ENCODE results near the gene GLG1. TPM values are rescaled to one million over a fixed set of nuclear protein-coding genes. Genes with fewer than 3 reads are reported as not detected.
"Not testable (repeated sequence)": the region's sequence is repeated elsewhere in the genome, so short reads cannot be mapped to it uniquely, and the experiment has no call there.

The GLG1 gene
- total RNA-seq, 1 experiment from 2014 or later = 117 TPM

DNA sequence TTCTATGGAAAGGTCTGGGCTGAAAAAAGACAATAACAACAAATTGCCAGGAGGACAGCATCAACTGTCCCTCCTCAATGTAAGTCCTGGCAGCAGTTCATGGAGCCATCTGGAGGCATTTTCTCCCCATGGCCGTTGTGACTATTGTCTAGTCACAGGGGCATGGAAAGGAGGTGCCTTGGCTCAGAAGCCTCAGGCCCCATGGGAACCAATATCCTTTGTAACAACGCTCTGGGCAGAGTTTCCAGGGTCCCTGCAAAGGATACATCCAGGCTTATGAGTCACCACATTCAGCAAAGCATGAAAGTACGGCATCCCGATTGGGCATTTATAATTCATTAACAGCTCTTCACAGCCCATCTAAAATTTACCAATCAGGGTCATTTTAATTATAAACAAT is 85.2 kb downstream of the GLG1 start:
- no peak overlapping the region for H3K27ac ChIP-seq
- no peaks in the 10 kb centered on the region; the same call in 1 of the 2 replicates for H3K79me2 ChIP-seq (ENCODE audit: low read depth)
- no TSS peak for BruUV-seq (replicated peaks)
- no peaks in the 10 kb centered on the region for H3F3A ChIP-seq (ENCODE audit: insufficient read depth, low read depth)
- 0 out of 2 replicates have a peak, but pooled peaks cover 5% of the 10 kb centered on the region for H4K20me1 ChIP-seq (ENCODE audit: insufficient read depth)
- no peak overlapping the region for H2AFZ ChIP-seq
- H3K36me3 ChIP-seq (ENCODE audit: low read depth) = no peaks in the 10 kb centered on the region
- no peaks in the 10 kb centered on the region for H3K9me2 ChIP-seq (ENCODE audit: insufficient read depth)
- no peak overlapping the region for H3K4me3 ChIP-seq
- no peaks in the 10 kb centered on the region for H3K9me3 ChIP-seq (ENCODE audit: insufficient read depth, low read depth)
- CTCF ChIA-PET = no interaction called here
- no peak for DNase-seq
- intact Hi-C loops (cut with micrococcal nuclease; ENCODE audit: unreplicated experiment) = no loop called here
- TF ChIP-seq, protein P1, sequence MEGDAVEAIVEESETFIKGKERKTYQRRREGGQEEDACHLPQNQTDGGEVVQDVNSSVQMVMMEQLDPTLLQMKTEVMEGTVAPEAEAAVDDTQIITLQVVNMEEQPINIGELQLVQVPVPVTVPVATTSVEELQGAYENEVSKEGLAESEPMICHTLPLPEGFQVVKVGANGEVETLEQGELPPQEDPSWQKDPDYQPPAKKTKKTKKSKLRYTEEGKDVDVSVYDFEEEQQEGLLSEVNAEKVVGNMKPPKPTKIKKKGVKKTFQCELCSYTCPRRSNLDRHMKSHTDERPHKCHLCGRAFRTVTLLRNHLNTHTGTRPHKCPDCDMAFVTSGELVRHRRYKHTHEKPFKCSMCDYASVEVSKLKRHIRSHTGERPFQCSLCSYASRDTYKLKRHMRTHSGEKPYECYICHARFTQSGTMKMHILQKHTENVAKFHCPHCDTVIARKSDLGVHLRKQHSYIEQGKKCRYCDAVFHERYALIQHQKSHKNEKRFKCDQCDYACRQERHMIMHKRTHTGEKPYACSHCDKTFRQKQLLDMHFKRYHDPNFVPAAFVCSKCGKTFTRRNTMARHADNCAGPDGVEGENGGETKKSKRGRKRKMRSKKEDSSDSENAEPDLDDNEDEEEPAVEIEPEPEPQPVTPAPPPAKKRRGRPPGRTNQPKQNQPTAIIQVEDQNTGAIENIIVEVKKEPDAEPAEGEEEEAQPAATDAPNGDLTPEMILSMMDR (conservative IDR thresholded peaks at IDR 0.05) = no peak
- TF ChIP-seq EZH2 (IDR thresholded peaks at IDR 0.05; ENCODE audit: low read depth) = no peak
- POLR2A ChIA-PET (ENCODE audit: unreplicated experiment) = no interaction called here
- no peaks in the 10 kb centered on the region for H3K27me3 ChIP-seq (ENCODE audit: insufficient read depth, low read depth)
- H3K4me1 ChIP-seq (replicated peaks; ENCODE audit: insufficient read depth) = no peaks in the 10 kb centered on the region
- no peak overlapping the region for H3K4me2 ChIP-seq

DNA sequence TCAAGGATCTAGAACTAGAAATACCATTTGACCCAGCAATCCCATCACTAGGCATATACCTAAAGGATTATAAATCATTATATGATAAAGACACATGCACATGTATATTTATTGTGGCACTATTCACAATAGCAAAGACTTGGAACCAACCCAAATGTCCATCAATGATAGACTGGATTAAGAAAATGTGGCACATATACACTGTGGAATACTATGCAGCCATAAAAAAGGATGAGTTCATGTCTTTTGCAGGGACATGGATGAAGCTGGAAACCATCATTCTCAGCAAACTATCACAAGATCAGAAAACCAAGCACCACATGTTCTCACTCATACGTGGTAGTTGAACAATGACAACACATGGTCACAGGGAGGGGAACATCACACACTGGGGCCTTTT is 88.0 kb downstream of the GLG1 start:
- POLR2A ChIA-PET (ENCODE audit: unreplicated experiment); H3K27me3 ChIP-seq (ENCODE audit: insufficient read depth, low read depth); H3K9me3 ChIP-seq (ENCODE audit: insufficient read depth, low read depth); H3K27ac ChIP-seq; H3K36me3 ChIP-seq (ENCODE audit: low read depth); H3K4me1 ChIP-seq (replicated peaks; ENCODE audit: insufficient read depth); H3K4me3 ChIP-seq; H3K4me2 ChIP-seq; H2AFZ ChIP-seq; H4K20me1 ChIP-seq (ENCODE audit: insufficient read depth); DNase-seq; CTCF ChIA-PET; H3K79me2 ChIP-seq (ENCODE audit: low read depth); BruUV-seq (replicated peaks); intact Hi-C loops (cut with micrococcal nuclease; ENCODE audit: unreplicated experiment); H3F3A ChIP-seq (ENCODE audit: insufficient read depth, low read depth); H3K9me2 ChIP-seq (ENCODE audit: insufficient read depth): not testable (repeated sequence)

DNA sequence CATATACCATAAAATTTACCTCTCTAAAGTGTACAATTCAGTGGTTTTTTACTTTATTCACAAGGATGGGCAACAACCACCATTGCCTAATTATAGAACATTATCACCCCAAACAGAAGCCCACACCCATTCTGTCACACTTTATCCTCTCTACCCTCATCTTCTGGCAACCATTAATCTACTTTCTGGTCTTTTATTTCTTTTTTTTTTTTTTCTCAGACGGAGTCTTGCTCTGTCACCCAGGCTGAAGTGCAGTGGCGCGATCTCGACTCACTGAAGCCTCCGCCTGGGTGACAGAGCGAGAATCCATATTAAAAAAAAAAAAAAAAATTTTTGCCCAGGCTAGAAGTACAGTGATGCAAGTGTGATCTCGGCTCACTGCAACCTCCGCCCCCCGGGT is 95.0 kb downstream of the GLG1 start:
- no peaks in the 10 kb centered on the region for H3K36me3 ChIP-seq (ENCODE audit: low read depth)
- H3K9me2 ChIP-seq (ENCODE audit: insufficient read depth) = no peaks in the 10 kb centered on the region
- no peaks in the 10 kb centered on the region for H3K4me1 ChIP-seq (replicated peaks; ENCODE audit: insufficient read depth)
- H3K27me3 ChIP-seq (ENCODE audit: insufficient read depth, low read depth) = no peaks in the 10 kb centered on the region
- H2AFZ ChIP-seq = no peak overlapping the region
- no TSS peak for BruUV-seq (replicated peaks)
- no peak for TF ChIP-seq EZH2 (IDR thresholded peaks at IDR 0.05; ENCODE audit: low read depth)
- TF ChIP-seq, protein P1 (conservative IDR thresholded peaks at IDR 0.05) = no peak
- H3K4me3 ChIP-seq = no peak overlapping the region
- no peak overlapping the region for H3K4me2 ChIP-seq
- H3K9me3 ChIP-seq (ENCODE audit: insufficient read depth, low read depth) = no peaks in the 10 kb centered on the region
- ChIA-PET POLR2A (ENCODE audit: unreplicated experiment) (no interaction called here), CTCF (no interaction called here)
- intact Hi-C loops (cut with micrococcal nuclease; ENCODE audit: unreplicated experiment) = no loop called here
- H3K79me2 ChIP-seq (ENCODE audit: low read depth) = 0 out of 2 replicates have a peak, but pooled peaks cover 5% of the 10 kb centered on the region
- H3F3A ChIP-seq (ENCODE audit: insufficient read depth, low read depth) = no peaks in the 10 kb centered on the region; the same call in 1 of the 2 replicates
- H3K27ac ChIP-seq = no peak overlapping the region
- 0 out of 2 replicates have a peak, but pooled peaks cover 6% of the 10 kb centered on the region for H4K20me1 ChIP-seq (ENCODE audit: insufficient read depth)
- DNase-seq = no peak

DNA sequence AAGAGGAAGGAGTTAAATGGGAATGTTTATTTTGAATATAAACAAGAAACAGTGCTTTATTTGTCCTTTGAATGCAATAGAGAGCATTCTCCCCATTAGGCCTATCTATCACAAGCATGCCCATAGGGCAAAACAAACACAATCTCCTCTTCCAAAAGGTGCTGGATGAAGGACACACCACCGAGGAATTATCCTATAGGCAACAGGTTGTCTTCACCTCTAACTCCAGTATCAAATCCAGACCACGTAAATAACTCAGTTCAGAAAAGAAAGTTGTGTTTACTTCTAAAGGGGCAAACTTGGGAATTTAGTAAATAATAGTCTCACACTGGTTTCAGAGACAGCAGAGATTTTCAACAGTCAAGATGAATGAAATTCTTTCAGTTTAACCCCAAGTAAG is 101.9 kb downstream of the GLG1 start:
- H2AFZ ChIP-seq = no peak overlapping the region
- intact Hi-C loops (cut with micrococcal nuclease; ENCODE audit: unreplicated experiment) = no loop called here

More for the DNA sequence above, 101.9 kb downstream of the GLG1 start:
- Histone ChIP-seq H3K4me1 (replicated peaks; ENCODE audit: insufficient read depth) (no peaks in the 10 kb centered on the region), H3K4me3 (no peak overlapping the region), H3K79me2 (ENCODE audit: low read depth) (peaks cover 4% of the 10 kb centered on the region; the same call in 1 of the 2 replicates), H3F3A (ENCODE audit: insufficient read depth, low read depth) (no peaks in the 10 kb centered on the region; the same call in 1 of the 2 replicates), H3K4me2 (no peak overlapping the region), H3K9me2 (ENCODE audit: insufficient read depth) (no peaks in the 10 kb centered on the region), H4K20me1 (ENCODE audit: insufficient read depth) (0 out of 2 replicates have a peak, but pooled peaks cover 9% of the 10 kb centered on the region), H3K27me3 (ENCODE audit: insufficient read depth, low read depth) (no peaks in the 10 kb centered on the region), H3K9me3 (ENCODE audit: insufficient read depth, low read depth) (no peaks in the 10 kb centered on the region), H3K36me3 (ENCODE audit: low read depth) (0 out of 2 replicates have a peak, but pooled peaks cover 3% of the 10 kb centered on the region), H3K27ac (no peak overlapping the region)
- CTCF ChIA-PET = no interaction called here
- TF ChIP-seq, protein P1 (conservative IDR thresholded peaks at IDR 0.05) = no peak
- TF ChIP-seq EZH2 (IDR thresholded peaks at IDR 0.05; ENCODE audit: low read depth) = no peak
- POLR2A ChIA-PET (ENCODE audit: unreplicated experiment) = no interaction called here
- no TSS peak for BruUV-seq (replicated peaks)
- DNase-seq = no peak

Data from PC-9 (cell line).